ENCODE measurements around the gene P2RY4.

The P2RY4 gene

DNA sequence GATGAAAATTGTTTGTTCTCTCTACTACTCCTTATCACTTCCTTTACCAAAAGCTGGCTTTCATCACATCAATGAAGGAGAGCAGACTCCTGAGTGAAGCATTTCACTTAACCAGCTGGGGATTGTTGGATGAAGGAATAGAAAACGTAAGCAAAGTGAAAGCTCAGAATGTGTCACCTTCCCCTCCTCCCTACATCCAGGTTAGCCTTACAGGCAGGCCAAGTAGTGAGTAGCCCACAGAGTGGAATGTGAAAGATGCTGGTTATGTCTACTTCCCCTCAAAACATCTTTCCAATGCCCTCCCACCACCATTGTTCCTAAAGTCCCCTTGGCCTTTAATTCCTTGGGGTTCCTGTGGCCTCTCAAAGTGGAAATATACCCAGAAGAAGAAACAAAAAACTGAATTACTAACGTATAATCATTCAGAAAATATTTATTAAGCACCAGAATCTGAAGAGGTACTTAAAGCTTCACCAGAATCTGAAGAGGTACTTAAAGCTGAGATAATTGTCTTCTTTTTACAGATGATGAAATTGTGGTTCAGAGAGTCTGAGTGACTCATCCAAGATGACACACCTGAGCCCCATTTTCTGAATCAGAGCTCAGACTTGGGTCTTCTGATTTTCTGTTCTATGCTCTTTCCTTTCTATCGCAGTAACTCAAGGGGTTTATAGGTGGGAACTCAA is 6.5 kb downstream of the P2RY4 start:
- Histone ChIP-seq H3K27ac (ENCODE audit: low read depth, low read length) (no peak overlapping the region), H3K79me2 (ENCODE audit: insufficient read depth, low read length) (no peaks in the 10 kb centered on the region), H3F3A (ENCODE audit: insufficient read depth) (no peaks in the 10 kb centered on the region), H3K36me3 (ENCODE audit: low read length) (no peaks in the 10 kb centered on the region), H3K9me2 (replicated peaks; ENCODE audit: insufficient read depth, low read length) (no peaks in the 10 kb centered on the region), H3K9me3 (ENCODE audit: insufficient read depth, low read length) (no peaks in the 10 kb centered on the region), H4K20me1 (ENCODE audit: low read depth, low read length) (no peaks in the 10 kb centered on the region), H2AFZ (ENCODE audit: low read depth, low read length, severe bottlenecking) (no peak overlapping the region), H3K4me3 (ENCODE audit: insufficient read depth, low read length, poor library complexity, severe bottlenecking) (no peak overlapping the region), H3K27me3 (ENCODE audit: low read length) (no peaks in the 10 kb centered on the region), H3K9ac (ENCODE audit: low read length) (no peak overlapping the region), H3K4me2 (ENCODE audit: low read depth, low read length, poor library complexity, severe bottlenecking) (no peak overlapping the region)
- TF ChIP-seq, protein P1, sequence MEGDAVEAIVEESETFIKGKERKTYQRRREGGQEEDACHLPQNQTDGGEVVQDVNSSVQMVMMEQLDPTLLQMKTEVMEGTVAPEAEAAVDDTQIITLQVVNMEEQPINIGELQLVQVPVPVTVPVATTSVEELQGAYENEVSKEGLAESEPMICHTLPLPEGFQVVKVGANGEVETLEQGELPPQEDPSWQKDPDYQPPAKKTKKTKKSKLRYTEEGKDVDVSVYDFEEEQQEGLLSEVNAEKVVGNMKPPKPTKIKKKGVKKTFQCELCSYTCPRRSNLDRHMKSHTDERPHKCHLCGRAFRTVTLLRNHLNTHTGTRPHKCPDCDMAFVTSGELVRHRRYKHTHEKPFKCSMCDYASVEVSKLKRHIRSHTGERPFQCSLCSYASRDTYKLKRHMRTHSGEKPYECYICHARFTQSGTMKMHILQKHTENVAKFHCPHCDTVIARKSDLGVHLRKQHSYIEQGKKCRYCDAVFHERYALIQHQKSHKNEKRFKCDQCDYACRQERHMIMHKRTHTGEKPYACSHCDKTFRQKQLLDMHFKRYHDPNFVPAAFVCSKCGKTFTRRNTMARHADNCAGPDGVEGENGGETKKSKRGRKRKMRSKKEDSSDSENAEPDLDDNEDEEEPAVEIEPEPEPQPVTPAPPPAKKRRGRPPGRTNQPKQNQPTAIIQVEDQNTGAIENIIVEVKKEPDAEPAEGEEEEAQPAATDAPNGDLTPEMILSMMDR (IDR thresholded peaks at IDR 0.05; ENCODE audit: insufficient read depth, low read length, poor library complexity, severe bottlenecking) = no peak
- TF ChIP-seq EZH2phosphoT487 (conservative IDR thresholded peaks at IDR 0.05; ENCODE audit: low read length) = no peak

DNA sequence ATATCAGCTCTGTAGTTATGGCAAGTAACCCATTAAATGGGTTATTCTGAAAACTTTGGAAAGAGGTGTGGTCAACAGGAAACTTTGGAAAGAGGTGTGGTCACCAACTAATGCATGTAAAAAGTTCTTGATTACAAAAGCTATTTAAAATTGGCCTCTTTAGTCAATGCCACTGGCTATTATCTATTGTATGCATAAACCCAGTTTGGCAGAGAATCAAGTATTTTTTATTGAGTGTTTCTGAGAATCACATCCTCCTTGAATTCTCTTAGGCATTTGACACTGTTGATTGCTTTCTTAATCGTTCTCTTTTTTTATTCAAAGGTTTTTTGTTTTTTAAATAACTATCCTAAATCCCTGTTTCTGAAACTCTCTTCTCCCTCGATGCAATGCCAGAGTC is 7.5 kb downstream of the P2RY4 start:
- no peak overlapping the region for H2AFZ ChIP-seq (ENCODE audit: low read depth, low read length, severe bottlenecking)
- no peaks in the 10 kb centered on the region for H3K36me3 ChIP-seq (ENCODE audit: low read length)
- no peaks in the 10 kb centered on the region for H3K27me3 ChIP-seq (ENCODE audit: low read length)
- no peaks in the 10 kb centered on the region for H3K79me2 ChIP-seq (ENCODE audit: insufficient read depth, low read length)
- H3K4me3 ChIP-seq (ENCODE audit: insufficient read depth, low read length, poor library complexity, severe bottlenecking) = no peak overlapping the region
- H3K4me2 ChIP-seq (ENCODE audit: low read depth, low read length, poor library complexity, severe bottlenecking) = no peak overlapping the region
- H3F3A ChIP-seq (ENCODE audit: insufficient read depth) = no peaks in the 10 kb centered on the region
- H3K9ac ChIP-seq (ENCODE audit: low read length) = no peak overlapping the region
- no peaks in the 10 kb centered on the region for H3K9me2 ChIP-seq (replicated peaks; ENCODE audit: insufficient read depth, low read length)
- no peaks in the 10 kb centered on the region for H3K9me3 ChIP-seq (ENCODE audit: insufficient read depth, low read length)
- H3K27ac ChIP-seq (ENCODE audit: low read depth, low read length) = no peak overlapping the region
- TF ChIP-seq EZH2phosphoT487 (conservative IDR thresholded peaks at IDR 0.05; ENCODE audit: low read length) = no peak
- TF ChIP-seq, protein P1 (IDR thresholded peaks at IDR 0.05; ENCODE audit: insufficient read depth, low read length, poor library complexity, severe bottlenecking) = no peak
- H4K20me1 ChIP-seq (ENCODE audit: low read depth, low read length) = no peaks in the 10 kb centered on the region

DNA sequence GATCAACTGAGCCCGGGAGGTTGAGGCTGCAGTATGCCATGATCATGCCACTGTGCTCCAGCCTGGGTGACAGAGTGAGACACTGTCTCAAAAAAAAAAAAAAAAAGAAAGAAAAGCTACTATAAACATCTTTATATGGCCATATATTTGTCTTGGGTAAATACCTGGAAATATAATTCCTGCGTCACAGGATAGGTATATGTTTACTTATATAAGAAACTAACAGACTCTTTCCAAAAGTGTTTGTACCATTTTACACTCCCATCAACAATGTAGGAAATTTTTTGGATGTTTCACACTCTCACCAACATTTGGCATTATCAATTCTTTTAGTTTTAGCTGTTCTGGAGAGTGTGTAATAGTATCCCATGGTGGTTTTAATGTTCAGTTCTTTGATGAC is 12.8 kb downstream of the P2RY4 start:
- Histone ChIP-seq H3K36me3 (ENCODE audit: low read length) (no peaks in the 10 kb centered on the region), H3K4me2 (ENCODE audit: low read depth, low read length, poor library complexity, severe bottlenecking) (no peak overlapping the region), H3F3A (ENCODE audit: insufficient read depth) (no peaks in the 10 kb centered on the region), H2AFZ (ENCODE audit: low read depth, low read length, severe bottlenecking) (no peak overlapping the region), H3K9ac (ENCODE audit: low read length) (no peak overlapping the region), H3K9me2 (replicated peaks; ENCODE audit: insufficient read depth, low read length) (no peaks in the 10 kb centered on the region), H3K27ac (ENCODE audit: low read depth, low read length) (no peak overlapping the region), H4K20me1 (ENCODE audit: low read depth, low read length) (no peaks in the 10 kb centered on the region), H3K27me3 (ENCODE audit: low read length) (no peaks in the 10 kb centered on the region), H3K4me3 (ENCODE audit: insufficient read depth, low read length, poor library complexity, severe bottlenecking) (no peak overlapping the region), H3K9me3 (ENCODE audit: insufficient read depth, low read length) (no peaks in the 10 kb centered on the region), H3K79me2 (ENCODE audit: insufficient read depth, low read length) (no peaks in the 10 kb centered on the region)
- TF ChIP-seq, protein P1 (IDR thresholded peaks at IDR 0.05; ENCODE audit: insufficient read depth, low read length, poor library complexity, severe bottlenecking) = no peak
- no peak for TF ChIP-seq EZH2phosphoT487 (conservative IDR thresholded peaks at IDR 0.05; ENCODE audit: low read length)

All from SU-DHL-6 (cell line).